HUES48 (cell line): ENCODE data around the gene ARMC6.

Source experiments
- H3K27ac ChIP-seq: one replicate; pipeline ENCODE4 v1.7.0; 2013; ENCODE audit warnings: low read depth, low read length, inconsistent platforms
- H3K27me3 ChIP-seq: 2 replicates; pipeline ENCODE4 v1.6.1; 2013; ENCODE audit warnings: mild to moderate bottlenecking, low read length; ENCODE audit not compliant: control insufficient read depth, insufficient read depth
- H3K36me3 ChIP-seq: 2 replicates; pipeline ENCODE4 v1.6.1; 2013; ENCODE audit warnings: low read length; ENCODE audit not compliant: control insufficient read depth, insufficient read depth
- H3K4me1 ChIP-seq: 2 replicates; pipeline ENCODE4 v1.6.1; 2013; ENCODE audit warnings: mild to moderate bottlenecking, low read length; ENCODE audit not compliant: control insufficient read depth, insufficient read depth
- H3K4me3 ChIP-seq: 2 replicates; pipeline ENCODE4 v1.5.1; 2013; ENCODE audit warnings: mild to moderate bottlenecking, low read depth, low read length
- H3K9ac ChIP-seq: 2 replicates; pipeline ENCODE4 v1.6.1; 2013; ENCODE audit warnings: mild to moderate bottlenecking, low read depth, low read length, moderate library complexity
- H3K9me3 ChIP-seq: 2 replicates; pipeline ENCODE4 v1.6.1; 2013; ENCODE audit warnings: low read length; ENCODE audit not compliant: control insufficient read depth, insufficient read depth

Gene ARMC6

DNA sequence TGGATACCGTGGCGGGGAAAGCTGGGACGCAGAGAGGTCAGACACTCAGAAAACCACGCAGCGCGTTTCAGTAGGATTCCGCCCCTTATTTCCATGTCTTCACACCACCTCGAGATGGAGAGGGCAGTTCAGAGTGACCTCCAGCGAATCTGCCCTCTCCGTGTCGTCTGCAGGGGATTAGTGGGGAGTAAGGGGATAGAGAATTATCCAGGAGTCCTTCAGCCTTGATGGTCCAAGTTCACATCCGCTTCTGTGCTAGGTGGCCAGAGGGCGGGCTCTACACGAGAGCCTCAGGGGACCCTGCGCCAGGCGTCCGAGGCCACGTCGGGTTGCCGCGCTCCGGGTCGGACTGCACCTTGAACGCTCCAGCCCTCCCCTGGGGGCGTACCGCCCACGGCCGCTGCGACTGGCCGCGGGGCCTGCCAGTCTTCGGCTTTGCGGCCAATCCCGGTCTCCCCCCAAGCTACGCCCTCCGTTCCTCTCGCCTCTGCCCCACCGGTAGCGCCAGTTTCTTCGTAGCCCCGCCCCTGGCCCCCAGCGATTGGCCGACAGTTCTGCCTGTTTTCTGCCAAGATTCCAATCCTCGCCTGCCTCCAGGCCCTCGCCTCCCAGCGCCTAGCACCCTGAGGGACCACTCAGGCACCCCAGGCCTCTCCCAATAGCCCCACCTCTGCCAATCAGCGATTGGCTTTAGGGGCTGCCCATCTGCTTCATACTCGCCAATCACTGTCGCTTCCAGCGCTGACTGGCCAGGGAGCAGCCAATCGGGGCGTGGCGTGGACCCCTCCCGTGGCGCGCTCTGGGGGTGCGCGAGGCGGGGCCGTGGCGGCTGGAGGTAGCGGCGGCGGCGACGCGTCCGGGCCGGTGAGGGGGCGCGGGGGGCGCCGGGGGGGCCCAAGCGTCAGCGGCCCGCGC is 30.0 kb downstream of the ARMC6 start, which contains the start of gene SLC25A42:
Gene SLC25A42, plus strand, starts transcription at position 812 of the 915 bp plus-strand sequence. CDS start 32,131 bp downstream, outside the sequence.
- H3K27ac ChIP-seq = peak within 1 kb of the TSS; percentile 57
- peak within 1 kb of the TSS; percentile 9; the same call in 1 of the 2 replicates for H3K9ac ChIP-seq
- H3K4me3 ChIP-seq = peak within 1 kb of the TSS; percentile 61
- H3K27me3 ChIP-seq = peaks cover 36% of the 10 kb centered on the region
- peaks cover 9% of the 10 kb centered on the region for H3K4me1 ChIP-seq
- peaks cover 17% of the 10 kb centered on the region for H3K36me3 ChIP-seq
- H3K9me3 ChIP-seq = no peaks in the 10 kb centered on the region

DNA sequence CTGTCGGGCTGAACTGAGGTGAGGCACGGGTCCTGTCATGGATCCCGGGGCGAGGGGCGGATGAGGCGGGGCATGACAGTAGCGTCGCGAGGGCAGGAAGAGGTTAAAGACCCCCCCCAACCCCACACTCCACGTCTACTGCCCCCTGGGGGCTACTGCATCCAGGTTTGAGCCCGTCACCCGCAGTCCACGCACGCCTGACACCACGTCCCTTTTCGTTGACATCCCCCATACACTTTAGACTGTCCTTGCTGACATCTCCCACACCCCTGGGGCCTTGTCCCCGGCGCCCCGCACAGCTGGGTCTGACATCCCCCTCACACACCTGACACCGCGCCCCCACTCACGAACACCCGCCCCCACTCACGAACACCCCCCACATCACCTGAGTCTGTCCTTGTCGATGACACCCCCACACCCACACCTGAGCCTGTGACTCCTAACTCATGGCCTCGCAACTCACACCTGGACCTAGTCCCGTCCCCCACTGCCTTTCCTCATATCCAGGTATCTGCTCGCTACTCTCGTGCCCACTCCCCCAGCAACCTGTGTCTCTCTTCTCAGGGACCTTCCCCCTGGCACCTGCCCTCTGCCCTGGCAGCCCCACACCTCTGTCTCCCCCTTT is 30.8 kb downstream of the ARMC6 start:
- Histone ChIP-seq H3K27me3 (peaks cover 38% of the 10 kb centered on the region), H3K4me3 (peak overlapping the region; percentile 61), H3K27ac (no peak overlapping the region), H3K4me1 (peaks cover 9% of the 10 kb centered on the region), H3K9ac (no peak overlapping the region), H3K36me3 (peaks cover 17% of the 10 kb centered on the region; the same call in 1 of the 2 replicates), H3K9me3 (no peaks in the 10 kb centered on the region)

DNA sequence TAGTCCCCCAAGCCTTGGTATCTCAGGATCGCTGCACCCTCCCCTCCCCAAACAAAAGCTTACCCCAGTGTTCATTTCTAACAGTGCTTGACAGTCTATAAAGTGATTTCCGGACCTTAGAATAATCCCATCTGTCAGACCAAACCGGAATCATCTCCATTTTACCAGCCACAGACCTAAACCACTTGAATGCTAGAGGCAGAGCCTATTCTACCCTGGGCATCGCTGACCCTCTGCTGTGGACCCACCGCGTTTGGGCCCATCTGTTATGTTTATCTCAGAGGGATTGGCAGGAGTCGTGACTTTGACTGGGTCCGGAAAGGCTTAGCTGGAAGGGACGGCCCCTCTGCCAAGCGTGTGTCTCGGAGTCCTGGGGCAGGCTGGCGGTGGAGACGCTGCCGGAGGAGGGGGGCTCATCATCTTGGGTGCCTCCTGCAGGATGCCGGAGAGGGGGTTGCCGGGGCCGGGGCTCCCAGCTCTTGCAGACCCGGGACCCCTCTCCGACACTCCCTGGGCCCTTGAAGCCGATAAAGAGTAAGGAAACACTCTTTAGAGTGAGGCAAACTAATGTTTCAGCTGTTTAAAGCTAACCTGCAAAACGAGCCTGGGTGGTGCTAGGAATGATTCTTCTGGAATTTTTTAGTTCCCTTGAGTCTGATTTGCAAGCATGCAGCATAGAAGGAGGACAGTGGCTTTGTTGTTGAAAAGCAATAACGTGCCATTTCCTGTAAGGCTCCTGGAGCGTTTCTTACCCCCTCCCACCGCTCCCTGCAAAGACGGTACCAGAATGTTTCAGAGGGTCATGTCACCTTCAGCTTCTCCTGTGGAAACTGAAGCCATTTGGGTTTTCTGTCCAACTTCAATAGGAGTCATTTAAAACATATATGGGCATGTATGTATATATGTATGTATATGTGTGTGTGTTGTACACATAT is 31.7 kb downstream of the ARMC6 start:
- peaks cover 43% of the 10 kb centered on the region for H3K27me3 ChIP-seq
- H3K36me3 ChIP-seq = peaks cover 11% of the 10 kb centered on the region; the same call in 1 of the 2 replicates
- peaks cover 9% of the 10 kb centered on the region for H3K4me1 ChIP-seq
- no peaks in the 10 kb centered on the region for H3K9me3 ChIP-seq
- H3K4me3 ChIP-seq = peak overlapping the region; percentile 32
- H3K9ac ChIP-seq = no peak overlapping the region
- no peak overlapping the region for H3K27ac ChIP-seq

DNA sequence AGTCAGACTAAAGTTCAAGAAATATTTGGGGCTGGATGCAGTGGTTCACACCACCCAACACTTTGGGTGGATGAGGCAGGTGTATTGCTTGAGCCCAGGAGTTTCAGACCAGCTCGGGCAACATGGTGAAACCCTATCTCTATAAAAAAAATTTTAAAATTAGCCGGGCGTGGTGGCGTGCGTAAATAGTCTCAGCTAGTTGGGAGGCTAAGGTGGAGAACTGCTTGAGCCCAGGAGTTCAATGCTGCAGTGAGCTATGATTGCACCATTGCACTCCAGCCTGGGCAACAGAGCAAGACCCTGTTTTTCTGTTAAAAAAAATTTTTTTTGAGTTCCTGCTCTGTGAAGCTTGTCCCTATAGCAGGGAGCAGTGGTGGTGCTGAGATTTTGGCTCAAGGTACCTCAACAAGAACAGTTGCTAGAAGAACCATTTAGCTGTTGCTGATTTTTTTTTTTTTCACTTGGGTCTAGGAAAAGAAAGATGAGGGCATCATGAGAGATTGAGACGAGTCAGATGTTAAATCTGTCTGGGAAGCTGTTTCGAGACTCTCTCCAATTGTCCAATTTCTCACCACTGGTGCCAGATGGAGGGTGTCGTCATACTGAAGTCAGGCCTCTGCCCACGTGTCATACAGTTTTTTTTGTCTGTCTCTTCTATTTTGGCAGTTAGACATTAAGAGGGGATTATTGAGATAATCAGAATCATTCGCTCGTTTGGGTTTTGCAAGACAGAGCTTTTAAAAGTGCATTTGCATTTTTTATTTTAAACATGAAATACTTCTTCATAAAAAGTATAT is 34.1 kb downstream of the ARMC6 start:
- Histone ChIP-seq H3K4me3 (no peak overlapping the region), H3K27me3 (peaks cover 43% of the 10 kb centered on the region), H3K9me3 (no peaks in the 10 kb centered on the region), H3K4me1 (peaks cover 3% of the 10 kb centered on the region), H3K27ac (no peak overlapping the region), H3K36me3 (no peaks in the 10 kb centered on the region), H3K9ac (no peak overlapping the region)

DNA sequence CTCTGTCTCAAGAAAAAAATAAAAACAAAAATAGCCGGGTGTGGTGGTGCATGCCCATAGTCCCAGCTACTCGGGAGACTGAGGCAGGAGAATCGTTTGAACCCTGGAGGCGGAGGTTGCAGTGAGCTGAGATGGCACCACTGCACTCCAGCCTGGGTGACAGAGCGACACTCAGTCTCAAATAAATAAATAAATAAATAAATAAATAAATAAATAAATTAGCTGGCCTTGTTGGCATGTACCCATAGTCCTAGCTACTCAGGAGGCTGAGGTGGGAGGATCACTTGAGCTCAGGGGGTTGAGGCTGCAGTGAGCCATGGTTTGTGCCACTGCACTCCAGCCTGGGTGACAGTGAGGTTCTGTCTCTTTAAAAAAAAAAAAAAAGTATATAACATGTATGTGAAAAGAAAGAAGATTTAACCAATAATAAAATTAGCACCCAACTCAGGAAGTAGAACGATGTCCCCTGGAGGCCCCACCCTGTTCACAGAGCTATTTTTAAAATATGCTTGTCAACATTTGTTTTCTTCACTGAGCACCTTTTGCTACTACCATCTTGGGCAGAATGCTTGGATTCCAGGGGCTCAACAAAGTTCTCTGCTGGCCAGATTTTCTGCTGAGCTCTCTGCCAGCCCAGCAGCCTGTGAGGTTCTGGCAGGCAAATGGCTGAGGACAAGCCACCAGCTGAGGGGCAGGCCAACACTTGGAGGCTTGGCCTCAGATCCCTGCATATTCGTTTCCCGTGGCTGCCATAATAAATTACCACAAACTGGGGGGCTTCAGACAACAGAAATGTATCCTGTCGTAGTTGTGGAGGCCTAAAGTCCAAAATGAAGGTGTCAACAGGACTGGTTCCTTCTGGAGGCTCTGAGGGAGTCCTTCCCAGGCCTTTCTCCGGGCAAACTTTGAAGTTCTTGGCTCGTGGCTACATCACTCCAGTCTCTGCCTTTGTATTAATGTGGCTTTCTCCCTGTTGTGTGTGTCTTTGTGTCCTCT is 35.6 kb downstream of the ARMC6 start:
- no peaks in the 10 kb centered on the region for H3K36me3 ChIP-seq
- H3K4me1 ChIP-seq = no peaks in the 10 kb centered on the region; the same call in none of the 2 replicates
- H3K9me3 ChIP-seq = no peaks in the 10 kb centered on the region
- H3K9ac ChIP-seq = no peak overlapping the region
- no peak overlapping the region for H3K27ac ChIP-seq
- peaks cover 43% of the 10 kb centered on the region for H3K27me3 ChIP-seq
- H3K4me3 ChIP-seq = no peak overlapping the region

DNA sequence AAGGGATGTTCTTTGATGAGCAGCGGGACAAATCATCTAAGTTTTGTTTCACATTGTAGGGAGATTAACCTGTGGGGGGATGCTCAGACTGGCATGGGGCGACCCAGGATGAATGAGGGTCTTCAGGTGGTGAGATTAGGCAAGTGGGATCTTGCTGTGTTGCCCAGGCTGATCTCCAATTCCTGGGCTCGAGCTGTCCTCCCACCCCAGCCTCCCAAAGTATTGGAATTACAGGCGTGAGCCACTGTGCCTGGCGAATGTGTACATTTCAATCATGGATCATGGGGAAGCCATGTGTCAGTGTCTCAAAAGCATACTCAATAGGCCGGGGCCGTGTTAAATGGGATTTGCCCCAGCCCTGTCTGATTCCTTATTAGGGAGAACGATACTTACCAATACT is 38.5 kb downstream of the ARMC6 start:
- H3K36me3 ChIP-seq = no peaks in the 10 kb centered on the region
- H3K27ac ChIP-seq = no peak overlapping the region

DNA sequence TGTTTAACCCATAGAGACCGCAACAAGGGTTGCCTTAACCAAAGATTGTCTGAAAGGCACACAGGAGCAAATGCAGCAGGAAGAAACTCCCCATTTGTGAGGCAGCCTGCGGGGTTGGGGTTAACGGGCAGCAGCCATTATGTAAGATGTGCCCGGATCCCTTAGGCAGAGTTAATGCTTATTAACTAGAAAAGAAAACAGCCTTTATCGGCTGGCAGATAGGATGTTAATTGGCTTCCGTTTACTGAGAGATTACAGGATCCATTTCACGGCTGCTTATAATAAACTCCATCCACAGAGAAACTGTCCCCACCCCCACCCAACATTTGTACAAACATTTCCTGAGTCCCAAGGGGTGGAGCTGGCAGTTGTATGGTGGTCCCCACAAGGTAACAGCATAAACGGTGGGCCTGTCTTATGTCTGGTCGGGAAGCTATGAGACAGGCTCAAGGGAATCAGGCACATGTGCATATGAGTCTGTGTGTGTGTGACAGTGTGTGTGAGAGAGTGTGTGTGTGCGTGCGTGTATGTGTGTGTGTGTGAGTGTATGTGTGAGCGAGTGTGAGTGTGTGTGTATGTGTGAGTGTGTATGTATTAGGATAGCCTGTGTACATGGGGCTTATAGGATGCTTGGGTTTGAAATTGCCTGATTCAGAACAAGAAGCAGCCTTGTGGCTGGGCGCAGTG is 40.9 kb downstream of the ARMC6 start:
- Histone ChIP-seq H3K4me3 (no peak overlapping the region), H3K4me1 (no peaks in the 10 kb centered on the region), H3K9me3 (no peaks in the 10 kb centered on the region), H3K9ac (no peak overlapping the region), H3K27me3 (peaks cover 13% of the 10 kb centered on the region), H3K27ac (no peak overlapping the region), H3K36me3 (no peaks in the 10 kb centered on the region)

More for the DNA sequence above, 38.5 kb downstream of the ARMC6 start:
- H3K4me1 ChIP-seq = no peaks in the 10 kb centered on the region
- H3K4me3 ChIP-seq = no peak overlapping the region
- H3K9ac ChIP-seq = no peak overlapping the region
- peaks cover 25% of the 10 kb centered on the region for H3K27me3 ChIP-seq
- no peaks in the 10 kb centered on the region for H3K9me3 ChIP-seq

DNA sequence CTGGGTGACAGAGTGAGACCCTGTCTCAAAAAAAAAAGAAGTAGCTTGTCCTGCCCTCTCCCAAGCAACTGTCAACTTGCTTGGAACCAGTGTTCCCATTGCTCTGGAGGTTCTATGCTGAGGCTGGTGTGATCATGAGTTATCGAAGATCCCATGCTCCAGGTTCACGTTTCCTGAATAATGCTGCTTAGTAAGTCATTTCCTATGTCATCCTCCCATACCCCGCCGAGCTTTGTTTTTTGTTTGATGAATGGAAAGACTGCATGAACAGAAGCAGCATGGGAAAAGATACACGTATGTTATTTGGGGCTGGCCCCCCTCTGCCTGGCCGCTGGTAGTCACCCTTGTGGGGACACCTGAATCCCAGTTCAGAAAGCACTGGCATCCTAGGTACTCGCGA is 41.7 kb downstream of the ARMC6 start:
- peaks cover 10% of the 10 kb centered on the region for H3K27me3 ChIP-seq
- H3K9me3 ChIP-seq = no peaks in the 10 kb centered on the region
- no peak overlapping the region for H3K4me3 ChIP-seq
- no peaks in the 10 kb centered on the region for H3K36me3 ChIP-seq
- no peaks in the 10 kb centered on the region for H3K4me1 ChIP-seq
- no peak overlapping the region for H3K9ac ChIP-seq
- H3K27ac ChIP-seq = no peak overlapping the region

DNA sequence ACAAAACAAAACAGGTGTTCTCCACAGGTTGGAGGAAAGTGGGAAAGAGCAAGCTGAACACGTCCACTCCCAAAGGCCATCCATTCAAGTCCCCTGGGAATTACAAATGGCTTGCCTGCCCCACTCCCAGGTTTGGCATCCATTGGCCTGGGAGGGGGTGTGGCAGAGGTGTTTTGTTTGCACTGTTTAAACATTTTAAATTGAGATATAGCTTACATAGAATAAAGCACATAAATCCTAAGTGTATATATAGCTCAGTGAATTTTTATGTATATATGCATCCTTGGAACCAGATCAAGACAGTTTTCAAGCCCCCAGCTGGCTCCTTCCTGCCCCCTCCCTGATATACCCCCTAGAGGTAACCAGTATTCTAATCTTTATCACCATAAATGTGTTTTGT is 43.1 kb downstream of the ARMC6 start:
- Histone ChIP-seq H3K9me3 (no peaks in the 10 kb centered on the region), H3K4me3 (no peak overlapping the region), H3K27me3 (peaks cover 10% of the 10 kb centered on the region), H3K36me3 (no peaks in the 10 kb centered on the region), H3K9ac (no peak overlapping the region), H3K4me1 (no peaks in the 10 kb centered on the region), H3K27ac (no peak overlapping the region)
